Testis (tissue), 3 donors: Measurements from ENCODE around the gene WDHD1. TPM values are rescaled to one million over a fixed set of nuclear protein-coding genes. Genes with fewer than 3 reads are reported as not detected.
"Not testable (repeated sequence)": the region's sequence is repeated elsewhere in the genome, so short reads cannot be mapped to it uniquely, and the experiment has no call there.

Source experiments
- DNase-seq: peaks from one replicate; pipeline ENCODE4 v3.0.0-alpha.2; 2019
- H3K27ac ChIP-seq, 2 donors: fragments of 200-600 bp; sonication (generic); one replicate each; pipeline ENCODE4 v1.5.1; 2019
- H3K27me3 ChIP-seq: fragments of 200-600 bp; sonication (generic); one replicate; pipeline ENCODE4 v1.5.1; 2019
- H3K36me3 ChIP-seq: fragments of 200-600 bp; sonication (generic); one replicate; pipeline ENCODE4 v1.5.1; 2017; ENCODE audit warnings: low read depth; ENCODE audit errors: missing control alignments
- H3K4me1 ChIP-seq: fragments of 200-600 bp; sonication (generic); one replicate; pipeline ENCODE4 v1.5.1; 2019
- H3K4me3 ChIP-seq, 2 donors: fragments of 200-600 bp; sonication (generic); one replicate each; pipeline ENCODE4 v1.5.1; 2017 to 2019
- H3K9me3 ChIP-seq: fragments of 200-600 bp; sonication (generic); one replicate; pipeline ENCODE4 v1.5.1; 2017
- CTCF ChIP-seq, 3 experiments: fragments of 450-650 bp in 2 of 3; fragments of 200-600 bp in 1 of 3; sonication (generic) in 1 of 3; IDR thresholded peaks; one replicate each; pipeline ENCODE4 v1.5.1; 2016 to 2019; ENCODE audit warnings: antibody characterized with exemption in 3 of 3, mild to moderate bottlenecking in 2 of 3, moderate library complexity in 1 of 3
- POLR2A ChIP-seq: fragments of 450-650 bp; IDR thresholded peaks from one replicate; pipeline ENCODE4 v1.6.1; 2017; ENCODE audit warnings: antibody characterized with exemption, mild to moderate bottlenecking, moderate library complexity
- WGBS, 2 donors: methylation state at CpG; one replicate each; pipeline ENCODE4 v1.1.5; 2018; 5-methylcytosine and 5-hydroxymethylcytosine counted together
- intact Hi-C: fragments of 100-400 bp; cut with DNase I; formaldehyde crosslinking; loops from one replicate; pipeline ENCODE4 v1.15.1; 2023; ENCODE audit warnings: low total_unique reads
- polyA plus RNA-seq: library from polyadenylated mRNA; stranded (reverse); fragments of 350-450 nt; fragmentation: Illumina TruSeq; extraction: RNeasy Lipid Tissue Mini Kit (QIAGEN cat#74804); gene quantifications from one replicate; pipeline ENCODE4 v1.2.3, GENCODE V29; 2014; ENCODE audit warnings: low read depth, low replicate concordance; ENCODE audit not compliant: insufficient read depth
- total RNA-seq, 2 donors: library from RNA; depleted of rRNA; stranded (reverse); fragments of >200 nt; gene quantifications; one replicate each; pipeline ENCODE4 v1.2.3, GENCODE V29; 2016

The WDHD1 gene
- total and polyA plus RNA-seq, 3 donors from 2014 or later: 5.2 to 10.4 (median 9.0) TPM

DNA sequence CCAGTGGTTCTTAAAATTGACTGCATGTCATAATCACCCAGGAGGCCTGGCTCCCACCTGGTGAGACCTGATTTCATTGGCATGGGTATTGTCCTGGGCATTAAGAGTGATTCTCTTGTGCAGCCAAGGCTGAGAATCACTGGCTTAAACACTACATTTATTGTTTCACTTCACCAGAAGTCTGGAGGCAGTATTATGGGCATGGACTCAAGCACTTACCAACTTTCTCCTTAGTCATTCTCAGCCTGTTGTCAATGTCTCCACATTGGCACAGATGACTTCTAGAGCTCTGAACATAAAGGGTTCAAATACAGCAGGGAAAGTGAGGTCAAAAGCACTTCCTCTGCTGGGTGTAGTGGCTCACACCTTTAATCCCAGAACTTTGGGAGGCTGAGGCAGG is 98.7 kb downstream of the WDHD1 start:
- H3K36me3 ChIP-seq: no peaks in the 10 kb centered on the region
- H3K27me3 ChIP-seq: no peaks in the 10 kb centered on the region
- no peak for DNase-seq
- H3K9me3 ChIP-seq: no peaks in the 10 kb centered on the region
- intact Hi-C loops: no loop called here
- H3K27ac ChIP-seq: no peak overlapping the region
- no peaks in the 10 kb centered on the region for H3K4me1 ChIP-seq
- TF ChIP-seq POLR2A (no peak), CTCF (IDR thresholded peaks at IDR 0.05) (no peak)
- no peak overlapping the region for H3K4me3 ChIP-seq

DNA sequence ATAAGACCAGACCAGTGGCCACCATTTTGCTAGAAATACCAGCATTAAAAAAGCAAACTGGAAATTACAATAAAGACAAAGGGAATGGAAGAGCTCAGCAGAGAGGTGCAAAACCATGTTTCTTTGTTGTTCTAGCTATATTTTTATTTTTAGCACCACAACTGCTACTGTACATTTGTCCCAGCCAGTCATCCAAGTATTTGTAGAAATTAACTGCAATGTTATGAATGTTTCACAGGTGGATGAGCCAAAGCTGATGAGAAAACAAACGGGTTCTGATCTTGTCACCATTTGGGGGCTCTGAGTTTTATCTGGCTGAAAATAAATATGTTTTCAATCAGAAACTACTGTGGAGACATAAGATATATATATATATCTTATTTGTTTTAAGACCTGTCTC is 99.3 kb downstream of the WDHD1 start:
- no peak overlapping the region for H3K4me3 ChIP-seq
- intact Hi-C loops: no loop called here
- H3K27ac ChIP-seq: no peak overlapping the region
- H3K4me1 ChIP-seq: no peaks in the 10 kb centered on the region
- no peak for DNase-seq
- no peaks in the 10 kb centered on the region for H3K36me3 ChIP-seq
- TF ChIP-seq POLR2A (no peak), CTCF (IDR thresholded peaks at IDR 0.05) (no peak)
- 75 to 77% methylated on average over 1 of the region's 1 CpG for WGBS, 2 donors
- H3K9me3 ChIP-seq: no peaks in the 10 kb centered on the region
- H3K27me3 ChIP-seq: no peaks in the 10 kb centered on the region

- H3K9me3 ChIP-seq, H3K36me3 ChIP-seq, H3K4me3 ChIP-seq, H3K4me1 ChIP-seq, DNase-seq, H3K27me3 ChIP-seq, H3K27ac ChIP-seq, intact Hi-C loops: not testable (repeated sequence)
- 90 to 92% methylated on average over 5 of the region's 5 CpGs for WGBS, 2 donors
Observed at GRCh38 chr14:54926570-54926969, 100.3 kb downstream of the WDHD1 start.

DNA sequence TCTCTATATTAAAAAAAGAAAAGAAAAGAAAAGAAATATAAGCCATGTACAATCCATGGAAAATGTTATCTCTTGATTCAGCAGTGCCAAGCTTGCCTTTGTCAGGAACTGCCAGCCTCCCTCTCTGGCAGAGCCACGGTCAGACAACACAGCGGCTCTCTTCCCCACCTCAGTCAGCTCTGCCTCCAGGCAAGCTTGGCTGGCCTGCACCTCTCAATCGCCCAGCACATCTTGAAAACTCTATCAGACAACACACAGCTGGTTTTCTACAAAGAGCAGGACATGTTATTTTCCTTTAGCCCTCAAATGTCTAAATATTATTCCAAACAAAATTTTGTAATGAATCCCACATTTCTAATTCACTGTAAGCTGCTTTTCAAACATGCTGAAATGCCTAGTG is 104.3 kb downstream of the WDHD1 start:
- no peaks in the 10 kb centered on the region for H3K36me3 ChIP-seq
- intact Hi-C loops: no loop called here
- no peaks in the 10 kb centered on the region for H3K4me1 ChIP-seq
- H3K27me3 ChIP-seq: no peaks in the 10 kb centered on the region
- no peak overlapping the region for H3K4me3 ChIP-seq
- DNase-seq: no peak
- TF ChIP-seq POLR2A (no peak), CTCF (IDR thresholded peaks at IDR 0.05) (no peak)
- no peaks in the 10 kb centered on the region for H3K9me3 ChIP-seq
- 34 to 38% methylated on average over 3 of the region's 3 CpGs for WGBS, 2 donors
- H3K27ac ChIP-seq: peak overlapping the region; percentile 26 to 27

GRCh38 chr14:54920052-54920451 is 106.8 kb downstream of the WDHD1 start:
- WGBS, 2 donors: 87 to 90% methylated on average over 1 of the region's 1 CpG
- no peak overlapping the region for H3K4me3 ChIP-seq
- H3K36me3 ChIP-seq: no peaks in the 10 kb centered on the region
- TF ChIP-seq POLR2A (no peak), CTCF (IDR thresholded peaks at IDR 0.05) (no peak)
- H3K27me3 ChIP-seq: no peaks in the 10 kb centered on the region
- no peak for DNase-seq
- H3K9me3 ChIP-seq: no peaks in the 10 kb centered on the region
- intact Hi-C loops: no loop called here
- no peak overlapping the region for H3K27ac ChIP-seq
- no peaks in the 10 kb centered on the region for H3K4me1 ChIP-seq
